HG02798 (cell line): Measurements from ENCODE around the gene TMEM184B.

Source experiments
- ATAC-seq: cut with Tn5 transposase; IDR thresholded peaks from one replicate; pipeline ENCODE4 v1.9.1; 2021; ENCODE audit warnings: mild to moderate bottlenecking; ENCODE audit not compliant: unreplicated experiment, poor library complexity

Gene TMEM184B

DNA sequence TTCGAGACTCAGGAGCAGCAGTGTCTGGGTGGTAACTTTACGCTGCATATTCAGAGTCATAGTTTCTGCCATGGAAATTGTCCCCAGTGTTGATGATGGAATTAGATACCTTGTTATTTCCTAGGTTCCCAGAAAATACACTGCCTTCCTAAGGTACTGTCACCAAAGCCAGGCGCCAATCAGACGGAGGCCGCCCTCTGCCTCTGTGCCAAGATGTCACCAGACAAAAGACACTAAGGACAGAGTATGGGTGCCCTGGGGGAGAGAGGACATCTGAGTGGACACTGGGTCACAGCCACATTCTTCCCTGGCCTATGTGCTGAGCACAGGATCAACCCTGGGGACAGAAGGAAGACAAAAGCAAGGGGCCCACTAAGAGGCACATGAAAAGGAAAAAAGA is 102.3 kb downstream of the TMEM184B start:
- ATAC-seq = no peak
